Measurements from ENCODE around the gene RDX.

RDX gene

GRCh38 chr11:110296226-110297075 lies at the start of gene RDX:
TSS of gene RDX (minus strand) at chr11:110296614. CDS start at chr11:110279692, 16,922 bp downstream.
- Histone ChIP-seq H3K9ac (ENCODE audit: low read length) (peak within 1 kb of the TSS; percentile 84), H3K27me3 (ENCODE audit: insufficient read depth, low read length) (peaks cover 4% of the 10 kb centered on the region; the same call in 1 of the 2 replicates), H3K4me1 (ENCODE audit: insufficient read depth, low read length, severe bottlenecking) (peaks cover 38% of the 10 kb centered on the region), H3K27ac (ENCODE audit: low read depth, low read length, poor library complexity, severe bottlenecking) (no peak within 1 kb of the TSS), H3K9me2 (ENCODE audit: low read depth, low read length) (no peaks in the 10 kb centered on the region), H3F3A (ENCODE audit: insufficient read depth, low read length) (peaks cover 4% of the 10 kb centered on the region; the same call in 1 of the 2 replicates), H3K9me3 (ENCODE audit: low read length) (no peaks in the 10 kb centered on the region), H2AFZ (ENCODE audit: low read length) (peak within 1 kb of the TSS; percentile 15), H3K4me3 (ENCODE audit: low read depth, low read length, poor library complexity, severe bottlenecking) (peak within 1 kb of the TSS; percentile 83), H3K36me3 (ENCODE audit: insufficient read depth, low read length) (peaks cover 7% of the 10 kb centered on the region; the same call in 1 of the 2 replicates), H4K20me1 (ENCODE audit: insufficient read depth, low read length) (peaks cover 4% of the 10 kb centered on the region; the same call in 1 of the 2 replicates), H3K4me2 (ENCODE audit: low read length) (peak within 1 kb of the TSS; percentile 83), H3K79me2 (ENCODE audit: insufficient read depth, low read length) (peaks cover 37% of the 10 kb centered on the region)
- TF ChIP-seq CTCF (IDR thresholded peaks at IDR 0.05; ENCODE audit: low read length), result no peak
- TF ChIP-seq EZH2 (IDR thresholded peaks at IDR 0.05; ENCODE audit: borderline replicate concordance, low read length), result no peak

- Histone ChIP-seq H4K20me1 (ENCODE audit: insufficient read depth, low read length) (no peaks in the 10 kb centered on the region), H2AFZ (ENCODE audit: low read length) (no peak overlapping the region), H3K27ac (ENCODE audit: low read depth, low read length, poor library complexity, severe bottlenecking) (no peak overlapping the region), H3K4me3 (ENCODE audit: low read depth, low read length, poor library complexity, severe bottlenecking) (no peak overlapping the region), H3K9me2 (ENCODE audit: low read depth, low read length) (no peaks in the 10 kb centered on the region), H3K4me2 (ENCODE audit: low read length) (no peak overlapping the region), H3K4me1 (ENCODE audit: insufficient read depth, low read length, severe bottlenecking) (no peaks in the 10 kb centered on the region), H3K9me3 (ENCODE audit: low read length) (no peaks in the 10 kb centered on the region), H3K79me2 (ENCODE audit: insufficient read depth, low read length) (no peaks in the 10 kb centered on the region), H3F3A (ENCODE audit: insufficient read depth, low read length) (no peaks in the 10 kb centered on the region), H3K36me3 (ENCODE audit: insufficient read depth, low read length) (no peaks in the 10 kb centered on the region), H3K9ac (ENCODE audit: low read length) (no peak overlapping the region), H3K27me3 (ENCODE audit: insufficient read depth, low read length) (peaks cover 4% of the 10 kb centered on the region; the same call in 1 of the 2 replicates)
- no peak for TF ChIP-seq EZH2 (IDR thresholded peaks at IDR 0.05; ENCODE audit: borderline replicate concordance, low read length)
These were observed 49.3 kb upstream of the RDX start for GRCh38 chr11:110345743-110346142.

- H4K20me1 ChIP-seq (ENCODE audit: insufficient read depth, low read length), result no peaks in the 10 kb centered on the region
- H3K4me1 ChIP-seq (ENCODE audit: insufficient read depth, low read length, severe bottlenecking), result peaks cover 12% of the 10 kb centered on the region
- TF ChIP-seq EZH2 (IDR thresholded peaks at IDR 0.05; ENCODE audit: borderline replicate concordance, low read length) (no peak), CTCF (IDR thresholded peaks at IDR 0.05; ENCODE audit: low read length) (no peak)
- H3K36me3 ChIP-seq (ENCODE audit: insufficient read depth, low read length), result no peaks in the 10 kb centered on the region
- no peaks in the 10 kb centered on the region for H3K79me2 ChIP-seq (ENCODE audit: insufficient read depth, low read length)
- no peaks in the 10 kb centered on the region; the same call in 1 of the 2 replicates for H3K27me3 ChIP-seq (ENCODE audit: insufficient read depth, low read length)
- H3F3A ChIP-seq (ENCODE audit: insufficient read depth, low read length), result no peaks in the 10 kb centered on the region
- H3K4me3 ChIP-seq (ENCODE audit: low read depth, low read length, poor library complexity, severe bottlenecking), result no peak overlapping the region
- H3K9ac ChIP-seq (ENCODE audit: low read length), result no peak overlapping the region
- no peak overlapping the region for H3K27ac ChIP-seq (ENCODE audit: low read depth, low read length, poor library complexity, severe bottlenecking)
- H3K9me2 ChIP-seq (ENCODE audit: low read depth, low read length), result no peaks in the 10 kb centered on the region
- no peak overlapping the region for H3K4me2 ChIP-seq (ENCODE audit: low read length)
- no peaks in the 10 kb centered on the region for H3K9me3 ChIP-seq (ENCODE audit: low read length)
- no peak overlapping the region for H2AFZ ChIP-seq (ENCODE audit: low read length)
These were observed 44.0 kb upstream of the RDX start for GRCh38 chr11:110340436-110340835.

Data from OCI-LY1 (cell line).